Heart left ventricle (tissue), 13 donors: Measurements from ENCODE around the gene ZFP37.

Experiments used
- CTCF ChIP-seq, 12 donors: fragments of 200-600 bp; sonication (generic) in 4 of 12; IDR thresholded peaks; one replicate each; pipeline versions ENCODE4 v1.5.0 to v1.8.0; 2018 to 2022; ENCODE audit warnings: antibody characterized with exemption in 12 of 12, mild to moderate bottlenecking in 5 of 12
- POLR2A ChIP-seq, 2 donors: fragments of 450-650 bp; IDR thresholded peaks; one replicate each; pipeline ENCODE4 v1.6.1; 2017; ENCODE audit warnings: antibody characterized with exemption in 2 of 2, mild to moderate bottlenecking in 2 of 2, moderate library complexity in 2 of 2
- donor health status: ischemic (EF 13 %, LVEDD 7.1; RV severe dilation, severe dysfunction).
- donor health status: DM: no; HTN: yes; CAD: no.
- donor health status: DM: no; HTN: no; CAD: no.
- donor health status: ischemic (EF 25% LVEDD 6.9; RV normal size, moderate dysfunction).
- donor health status: ischemic (EF 25% LVEDD 5.7; RV mildly dilated, moderate dysfunction).
- donor health status: ischemic (EF 35%, LVEDD 5.7; RV mildly dilated, moderate dysfunction).
- donor health status: nonischemic (EF 11% LVEDD 7.7; RV severe dilation, severe dysfunction).
- donor health status: DM: yes; HTN: yes; CAD: no.
- donor health status: PGD.
- donor health status: ischemic (EF 29% LVEDD 5.4; RV normal size, mild dysfunction).
- donor health status: nonischemic (EF 23%, LVEDD 6.1; RV moderate dilation, normal function).

GRCh38 chr9:113056191-113057106, at the start of gene ZFP37:
- TF ChIP-seq CTCF (IDR thresholded peaks at IDR 0.05) (peak in 1 of 12 donors; percentile 23), POLR2A (IDR thresholded peaks at IDR 0.05) (peak in 1 of 2 donors; percentile 32)
